NCI-H1417 (cell line): ENCODE measurements around the gene NELFCD.
"Not testable (repeated sequence)": the region's sequence is repeated elsewhere in the genome, so short reads cannot be mapped to it uniquely, and the experiment has no call there.

Source experiments
- DNase-seq, 3 experiments: peaks; one replicate each; lab custom pipeline; 2025; lab: John Stamatoyannopoulos, UW

NELFCD gene

GRCh38 chr20:58973866-58974265, 7.2 kb upstream of the NELFCD start:
- DNase-seq, result no peak

GRCh38 chr20:58975353-58975752, 5.7 kb upstream of the NELFCD start:
- DNase-seq, result no peak

GRCh38 chr20:58976061-58976730, 4.9 kb upstream of the NELFCD start:
- DNase-seq, result no peak

GRCh38 chr20:58978351-58979190, 2.5 kb upstream of the NELFCD start:
- no peak for DNase-seq

- DNase-seq, result peak in 1 of 3 experiments; percentile 69
Measured at GRCh38 chr20:58981628-58982364, 740 bp downstream of the NELFCD start.

DNA sequence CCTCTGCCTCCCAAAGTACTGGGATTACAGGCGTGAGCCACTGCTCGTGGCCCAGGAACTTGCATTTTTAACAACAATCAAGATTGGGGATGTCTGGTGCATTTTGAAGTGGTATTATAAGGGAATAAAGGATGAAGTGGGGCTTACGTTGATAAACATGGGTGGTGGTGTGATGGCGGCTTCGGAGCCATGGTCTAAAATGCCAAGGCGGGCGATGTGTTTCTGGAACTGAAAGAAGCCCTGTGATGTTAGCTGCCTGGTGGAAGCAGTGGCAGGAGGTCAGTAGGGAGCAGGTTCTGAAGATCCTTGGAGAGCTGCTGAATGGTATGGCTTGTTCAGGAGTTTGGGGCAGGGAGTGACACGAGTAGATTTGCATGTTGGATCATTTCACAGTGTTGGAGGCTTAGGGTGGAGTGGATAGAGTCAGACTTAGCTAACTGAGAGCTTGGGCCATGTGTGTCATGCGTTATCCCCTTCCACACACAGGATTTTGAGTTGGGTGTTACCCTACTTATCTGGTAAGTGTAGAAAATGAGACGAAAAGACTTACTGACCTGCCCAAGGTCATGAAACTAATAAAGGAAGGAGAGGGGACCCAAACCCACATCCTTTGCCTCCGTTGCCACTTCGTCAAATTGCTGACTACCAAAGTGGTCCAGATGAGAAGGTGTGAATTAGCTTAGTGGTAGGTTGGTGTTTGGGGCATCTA, 1.5 kb downstream of the NELFCD start:
- no peak for DNase-seq

- not testable (repeated sequence) for DNase-seq
Measured at GRCh38 chr20:58983115-58983468, 2.0 kb downstream of the NELFCD start.

DNA sequence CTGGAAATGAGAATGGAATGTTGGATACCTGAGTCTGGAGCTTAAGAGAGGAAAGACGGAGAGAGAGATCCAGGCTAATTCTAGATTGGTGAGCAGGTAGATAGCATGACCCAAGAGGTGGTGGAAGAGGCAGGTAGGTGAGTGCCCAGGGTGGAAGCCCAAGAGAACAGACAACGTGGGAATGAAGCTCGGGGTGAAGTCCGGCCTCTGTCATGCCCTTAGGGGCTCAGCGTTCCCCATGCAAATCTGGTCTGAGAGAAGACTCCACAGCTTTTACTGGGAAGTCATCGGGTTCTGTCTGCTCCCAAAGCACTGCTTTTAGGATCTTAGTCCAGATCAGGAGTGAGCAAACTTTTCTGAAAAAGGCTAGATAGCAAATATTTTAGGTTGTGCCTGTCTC, 3.6 kb downstream of the NELFCD start:
- DNase-seq, result no peak

DNA sequence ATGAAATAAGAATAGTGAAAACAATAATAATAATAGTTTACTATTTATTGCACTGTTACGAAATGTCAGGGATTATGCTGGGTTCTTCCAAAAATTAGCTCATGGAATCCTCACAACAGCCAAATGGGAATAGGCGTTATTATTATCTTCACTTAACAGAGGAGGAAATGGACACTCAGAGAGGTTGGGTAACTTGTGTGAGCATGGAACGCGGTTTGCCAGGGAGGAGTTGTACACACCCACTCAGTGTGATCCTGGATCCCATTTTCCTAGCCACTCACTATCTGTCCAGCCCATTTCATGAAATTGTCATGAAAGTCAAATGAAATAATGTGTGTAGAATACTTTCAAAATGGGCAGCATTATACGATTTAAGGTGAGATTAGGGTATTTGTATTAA, 4.6 kb downstream of the NELFCD start:
- no peak for DNase-seq

GRCh38 chr20:58986286-58986967, 5.4 kb downstream of the NELFCD start:
- DNase-seq, result no peak

- no peak for DNase-seq
Measured at GRCh38 chr20:58986968-58987517, 6.0 kb downstream of the NELFCD start.

- DNase-seq, result no peak
Measured at GRCh38 chr20:58987790-58988564, 6.9 kb downstream of the NELFCD start.

DNA sequence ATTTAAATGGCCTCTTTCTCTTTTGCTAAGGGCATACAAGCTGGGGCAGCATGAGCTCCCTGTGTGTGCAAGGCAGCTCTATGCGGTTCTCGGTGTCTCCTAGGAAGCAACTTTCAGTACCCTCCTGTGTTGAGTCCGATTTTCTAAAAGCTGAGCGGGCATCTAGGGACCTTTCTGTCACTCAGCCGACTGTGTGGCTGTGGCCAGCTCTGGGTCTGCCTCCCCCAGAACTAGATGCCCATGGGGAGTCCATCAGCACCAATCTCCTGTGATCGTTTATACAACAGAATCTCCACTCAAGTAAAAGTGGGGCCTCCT, 7.5 kb downstream of the NELFCD start:
- DNase-seq, result no peak

DNA sequence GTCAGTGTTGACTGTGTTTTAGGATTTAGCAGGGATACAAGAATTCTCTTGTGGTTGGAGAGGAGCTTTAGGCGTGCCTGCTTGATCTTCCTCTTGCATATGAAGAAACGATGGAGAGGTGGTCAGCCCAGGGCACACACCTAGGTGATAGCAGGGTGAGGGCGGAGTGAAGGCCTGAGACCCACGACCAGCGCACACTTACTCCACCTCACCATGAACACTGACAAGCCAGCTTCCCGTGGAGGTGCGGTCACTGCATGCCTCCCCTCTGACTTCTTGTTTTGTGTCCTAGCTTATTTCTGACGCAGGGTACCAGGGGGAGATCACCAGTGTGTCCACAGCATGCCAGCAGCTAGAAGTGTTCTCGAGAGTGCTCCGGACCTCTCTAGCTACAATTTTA, 8.1 kb downstream of the NELFCD start:
- DNase-seq, result no peak

- DNase-seq, result no peak
Measured at GRCh38 chr20:58990651-58991445, 9.8 kb downstream of the NELFCD start.

DNA sequence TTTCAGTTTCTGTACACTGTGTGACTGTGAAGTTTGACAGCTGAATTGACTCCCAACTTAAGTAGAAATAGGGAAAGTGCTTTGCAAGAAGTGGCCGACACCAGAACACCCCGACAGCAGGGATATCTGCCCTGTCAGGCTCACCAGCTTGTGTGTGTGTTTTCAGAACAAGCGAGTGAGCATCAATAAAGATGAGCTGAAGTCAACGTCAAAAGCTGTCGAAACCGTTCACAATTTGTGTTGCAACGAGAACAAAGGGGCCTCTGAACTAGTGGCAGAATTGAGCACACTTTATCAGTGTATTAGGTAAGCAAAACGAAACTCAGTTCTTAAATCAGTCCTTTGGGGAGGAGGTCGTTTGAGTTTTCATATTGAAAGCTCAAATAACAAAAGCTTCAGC, 10.7 kb downstream of the NELFCD start:
- no peak for DNase-seq

GRCh38 chr20:58992911-58993310, 11.9 kb downstream of the NELFCD start:
- DNase-seq, result no peak

- no peak for DNase-seq
Measured at GRCh38 chr20:58993332-58994248, 12.5 kb downstream of the NELFCD start.
